Small intestine (tissue), 7 donors: ENCODE results near the gene SLC25A6. TPM values are rescaled to one million over a fixed set of nuclear protein-coding genes. Genes with fewer than 3 reads are reported as not detected.
"Not testable (repeated sequence)": the region's sequence is repeated elsewhere in the genome, so short reads cannot be mapped to it uniquely, and the experiment has no call there.

Source experiments
- DNase-seq, 2 donors: peaks; one replicate each; pipeline versions ENCODE4 v3.0.0 to v3.0.0-alpha.2; 2013
- FAIRE-seq: peaks from 2 replicates; lab custom pipeline; 2012; peaks lifted over from hg19 to GRCh38; lab: Jason Lieb, UNC
- H3K27ac ChIP-seq, 3 donors: one replicate each; pipeline ENCODE4 v1.5.1; 2013; ENCODE audit warnings: low read length in 2 of 3, mild to moderate bottlenecking in 2 of 3, control low read depth in 1 of 3, inconsistent platforms in 1 of 3, low read depth in 1 of 3, moderate library complexity in 1 of 3
- H3K27me3 ChIP-seq, 3 donors: one replicate each; pipeline ENCODE4 v1.6.1; 2013; ENCODE audit warnings: low read length in 3 of 3, inconsistent platforms in 1 of 3; ENCODE audit not compliant: control insufficient read depth in 3 of 3, insufficient read depth in 3 of 3
- H3K36me3 ChIP-seq, 3 donors: one replicate each; pipeline ENCODE4 v1.6.1; 2013; ENCODE audit warnings: low read length in 3 of 3, inconsistent platforms in 1 of 3, low read depth in 1 of 3, mild to moderate bottlenecking in 1 of 3, moderate library complexity in 1 of 3; ENCODE audit not compliant: control insufficient read depth in 3 of 3, insufficient read depth in 2 of 3
- H3K4me1 ChIP-seq, 3 donors: one replicate each; pipeline ENCODE4 v1.6.1; 2013; ENCODE audit warnings: low read length in 2 of 3, inconsistent platforms in 1 of 3, low read depth in 1 of 3, mild to moderate bottlenecking in 1 of 3, moderate library complexity in 1 of 3; ENCODE audit not compliant: control insufficient read depth in 3 of 3, insufficient read depth in 2 of 3
- H3K4me3 ChIP-seq, 3 donors: one replicate each; pipeline ENCODE4 v1.5.1; 2013; ENCODE audit warnings: low read length in 3 of 3, control low read depth in 1 of 3, inconsistent platforms in 1 of 3, low read depth in 1 of 3, mild to moderate bottlenecking in 1 of 3, moderate library complexity in 1 of 3
- H3K9me3 ChIP-seq, 2 donors: one replicate each; pipeline ENCODE4 v1.6.1; 2013; ENCODE audit warnings: low read depth in 1 of 2, low read length in 1 of 2; ENCODE audit not compliant: control insufficient read depth in 2 of 2, insufficient read depth in 1 of 2
- WGBS, 3 donors: extraction: QIAGEN DNeasy Blood & Tissue Kit; methylation state at CpG; one replicate each; pipeline ENCODE4 v1.1.7; 2013; 5-methylcytosine and 5-hydroxymethylcytosine counted together
- polyA plus RNA-seq, 4 donors: library from polyadenylated mRNA; stranded (reverse) in 3 of 4; unstranded in 1 of 4; fragments of 200-250 nt in 3 of 4; fragments of 120-200 nt in 1 of 4; gene quantifications; one replicate each; pipeline versions ENCODE4 v1.2.1 to v1.2.3, GENCODE V29; 2013
- donor health status: healthy with polysubstance abuse.
- donor health status: control.
- donor health status: control.
- donor health status: Bipolar disorder and iron deficiency.
- donor health status: healthy.

The SLC25A6 gene
- polyA plus RNA-seq, 4 donors: 448 to 770 (median 609) TPM

DNA sequence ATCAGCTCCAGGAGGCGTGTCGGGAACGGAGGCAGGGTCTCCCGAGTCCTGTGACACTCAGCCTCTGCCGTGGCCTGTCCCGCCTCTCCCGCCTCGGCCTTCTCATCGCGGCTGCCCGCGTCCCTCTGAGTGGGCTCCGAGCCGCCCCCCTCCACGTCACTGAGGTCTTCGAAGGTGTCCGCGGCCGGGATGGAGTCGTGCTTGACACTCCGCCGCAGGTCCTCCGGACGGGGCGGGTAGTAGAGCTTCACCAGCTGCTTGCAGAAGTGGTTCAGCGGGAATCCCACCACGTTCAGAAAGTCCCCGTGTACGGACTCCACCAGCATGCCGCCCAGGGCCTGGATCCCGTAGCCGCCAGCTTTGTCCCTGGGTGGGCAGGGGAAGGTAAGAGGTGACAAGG lies 35.8 kb upstream of the SLC25A6 start:
- Histone ChIP-seq H3K9me3 (peaks cover 0 to 17% of the 10 kb centered on the region in 2 donors), H3K4me3 (no peak overlapping the region), H3K27ac (no peak overlapping the region), H3K36me3 (peaks cover 0 to 30% (median 4%) of the 10 kb centered on the region in 3 donors), H3K4me1 (no peaks in the 10 kb centered on the region), H3K27me3 (no peaks in the 10 kb centered on the region)
- DNase-seq (no peak), FAIRE-seq (no peak)
- 95 to 97% (median 96%) methylated on average over 31 to 32 of the region's 32 CpGs for WGBS, 3 donors

DNA sequence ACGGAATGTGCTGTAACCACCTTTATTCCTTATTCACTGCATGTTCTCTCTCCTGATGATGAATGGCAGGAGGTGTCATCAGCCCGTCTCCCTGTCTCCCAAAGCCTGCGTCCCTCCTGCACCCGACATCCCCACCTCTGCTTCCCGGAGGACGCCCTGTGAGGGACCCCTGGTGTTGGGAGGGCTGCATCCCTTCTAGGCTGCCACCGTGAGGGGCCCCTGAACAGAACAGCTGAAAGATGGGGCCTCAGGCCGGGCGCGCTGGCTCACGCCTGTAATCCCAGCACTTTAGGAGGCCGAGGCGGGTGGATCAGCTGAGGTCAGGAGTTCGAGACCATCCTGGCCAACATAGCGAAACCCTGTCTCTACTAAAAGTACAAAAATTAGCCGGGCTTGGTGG lies 34.4 kb upstream of the SLC25A6 start:
- not testable (repeated sequence) for H3K27me3 ChIP-seq, H3K27ac ChIP-seq, H3K4me1 ChIP-seq, DNase-seq, FAIRE-seq, H3K4me3 ChIP-seq
- Histone ChIP-seq H3K36me3 (peaks cover 0 to 32% (median 4%) of the 10 kb centered on the region in 3 donors), H3K9me3 (peaks cover 0 to 32% of the 10 kb centered on the region in 2 donors)
- WGBS, 3 donors: 86 to 92% (median 90%) methylated on average over 12 to 16 of the region's 16 CpGs

DNA sequence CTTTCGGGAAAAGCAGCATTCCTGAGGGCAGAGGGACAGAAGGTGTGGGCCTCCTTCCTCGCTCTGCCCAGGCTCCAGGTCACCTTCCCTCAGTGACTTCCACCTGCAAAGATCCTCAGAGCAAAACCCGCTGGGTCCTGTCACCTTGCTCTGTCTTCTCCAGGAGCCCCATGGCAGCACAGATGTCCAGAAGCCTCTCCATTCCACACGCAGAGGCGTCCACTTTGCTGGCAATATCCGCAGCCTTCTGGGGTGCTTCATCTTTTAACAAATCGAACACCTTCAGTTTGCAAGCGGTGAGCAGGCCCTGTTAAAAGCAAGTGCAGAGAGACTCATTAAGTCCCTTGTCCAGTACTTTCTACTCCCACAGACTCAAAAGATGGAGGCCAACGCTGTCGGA lies 33.5 kb upstream of the SLC25A6 start:
- no peak overlapping the region for H3K27ac ChIP-seq
- peaks cover 0 to 33% of the 10 kb centered on the region in 2 donors for H3K9me3 ChIP-seq
- no peaks in the 10 kb centered on the region for H3K27me3 ChIP-seq
- no peak overlapping the region for H3K4me3 ChIP-seq
- H3K36me3 ChIP-seq: peaks cover 0 to 33% (median 4%) of the 10 kb centered on the region in 3 donors
- FAIRE-seq (no peak), DNase-seq (no peak)
- WGBS, 3 donors: 79 to 93% (median 88%) methylated on average over 10 of the region's 10 CpGs
- H3K4me1 ChIP-seq: no peaks in the 10 kb centered on the region

- H3K36me3 ChIP-seq: peaks cover 0 to 31% (median 2%) of the 10 kb centered on the region in 3 donors
Observed at GRCh38 chrX:1424147-1424851, 32.4 kb upstream of the SLC25A6 start.

GRCh38 chrX:1423215-1423614 lies 31.3 kb upstream of the SLC25A6 start:
- DNase-seq (no peak), FAIRE-seq (no peak)
- H3K27ac ChIP-seq: no peak overlapping the region
- peaks cover 0 to 46% of the 10 kb centered on the region in 2 donors for H3K9me3 ChIP-seq
- H3K4me3 ChIP-seq: no peak overlapping the region
- 58 to 78% (median 75%) methylated on average over 2 of the region's 2 CpGs for WGBS, 3 donors
- H3K4me1 ChIP-seq: no peaks in the 10 kb centered on the region
- no peaks in the 10 kb centered on the region for H3K27me3 ChIP-seq
- peaks cover 0 to 42% (median 2%) of the 10 kb centered on the region in 3 donors for H3K36me3 ChIP-seq

More at GRCh38 chrX:1424147-1424851, 32.4 kb upstream of the SLC25A6 start:
- Histone ChIP-seq H3K4me3 (no peak overlapping the region), H3K9me3 (peaks cover 0 to 35% of the 10 kb centered on the region in 2 donors), H3K27me3 (no peaks in the 10 kb centered on the region), H3K4me1 (no peaks in the 10 kb centered on the region), H3K27ac (no peak overlapping the region)
- DNase-seq (no peak), FAIRE-seq (no peak)
- WGBS, 3 donors: 73 to 86% (median 86%) methylated on average over 9 of the region's 9 CpGs

DNA sequence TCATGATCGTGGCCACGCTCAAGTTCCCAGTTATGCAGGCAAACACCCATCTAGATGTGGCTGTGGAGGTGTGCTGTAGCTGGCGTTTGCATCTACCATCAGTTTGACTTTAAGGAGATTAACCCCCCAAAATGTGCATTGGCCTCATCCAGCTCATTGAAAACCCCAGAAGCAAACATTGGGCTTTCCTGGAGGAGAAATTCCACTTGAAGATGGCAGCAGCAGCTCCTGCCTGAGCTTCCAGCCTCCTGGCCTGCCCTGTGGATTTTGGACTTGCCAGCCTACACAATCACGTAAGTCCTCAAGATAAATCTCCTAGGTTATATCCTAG lies 30.2 kb upstream of the SLC25A6 start:
- no peak for DNase-seq
- peaks cover 0 to 44% (median 2%) of the 10 kb centered on the region in 3 donors for H3K36me3 ChIP-seq
- H3K27ac ChIP-seq: no peak overlapping the region
- FAIRE-seq: no peak
- 93 to 98% (median 96%) methylated on average over 4 of the region's 4 CpGs for WGBS, 3 donors
- H3K9me3 ChIP-seq: peaks cover 0 to 42% of the 10 kb centered on the region in 2 donors
- no peaks in the 10 kb centered on the region for H3K27me3 ChIP-seq
- H3K4me1 ChIP-seq: no peaks in the 10 kb centered on the region
- H3K4me3 ChIP-seq: no peak overlapping the region

- 97 to 98% (median 97%) methylated on average over 19 of the region's 19 CpGs for WGBS, 3 donors
- Histone ChIP-seq H3K27me3 (no peaks in the 10 kb centered on the region), H3K4me3 (no peak overlapping the region), H3K36me3 (peaks cover 0 to 47% (median 2%) of the 10 kb centered on the region in 3 donors), H3K4me1 (no peaks in the 10 kb centered on the region), H3K9me3 (peaks cover 0 to 42% of the 10 kb centered on the region in 2 donors), H3K27ac (no peak overlapping the region)
- DNase-seq (no peak), FAIRE-seq (no peak)
Observed at GRCh38 chrX:1421433-1422134, 29.7 kb upstream of the SLC25A6 start.

GRCh38 chrX:1420371-1420770 lies 28.5 kb upstream of the SLC25A6 start:
- peaks cover 0 to 42% of the 10 kb centered on the region in 2 donors for H3K9me3 ChIP-seq
- H3K27me3 ChIP-seq: no peaks in the 10 kb centered on the region
- no peaks in the 10 kb centered on the region for H3K4me1 ChIP-seq
- 65 to 77% (median 74%) methylated on average over 14 of the region's 14 CpGs for WGBS, 3 donors
- no peak overlapping the region for H3K4me3 ChIP-seq
- H3K27ac ChIP-seq: no peak overlapping the region
- FAIRE-seq (no peak), DNase-seq (no peak)
- H3K36me3 ChIP-seq: peaks cover 0 to 46% (median 2%) of the 10 kb centered on the region in 3 donors
